PC-3 (cell line): ENCODE results near the gene MYLK. TPM values are rescaled to one million over a fixed set of nuclear protein-coding genes. Genes with fewer than 3 reads are reported as not detected.

ENCODE experiments used
- ATAC-seq: fragments of 200-7000 bp; cut with Tn5 transposase; 2 replicates; pipeline ENCODE4 v1.9.1; 2020; ENCODE audit warnings: mild to moderate bottlenecking, moderate library complexity
- BruUV-seq: library from RNA; stranded (reverse); fragments of 400-500 nt; replicated peaks from 2 replicates; lab custom pipeline; 2021; lab: Mats Ljungman, UMichigan
- CTCF ChIA-PET: fragments of 300-600 bp; sonication (Branson Sonifier 250); formaldehyde crosslinking; loops from one replicate; lab custom pipeline; 2022; ENCODE audit warnings: antibody characterized with exemption; lab: Charles Lee
- POLR2A ChIA-PET: fragments of 300-600 bp; sonication (Branson Sonifier 250); formaldehyde crosslinking; loops from one replicate; lab custom pipeline; 2022; ENCODE audit warnings: antibody characterized with exemption; ENCODE audit not compliant: unreplicated experiment; lab: Charles Lee
- DNase-seq: peaks from one replicate; pipeline ENCODE4 v3.0.0-alpha.2; 2015
- H2AFZ ChIP-seq: fragments of 300-600 bp; sonication (generic); 2 replicates; pipeline ENCODE4 v1.6.0; 2016; ENCODE audit warnings: antibody characterized with exemption, low read length
- H3F3A ChIP-seq: fragments of 300-600 bp; sonication (generic); one replicate; pipeline ENCODE4 v1.6.0; 2017; ENCODE audit warnings: antibody characterized with exemption, low read length, control low read depth, mild to moderate bottlenecking; ENCODE audit not compliant: unreplicated experiment
- H3K27ac ChIP-seq: fragments of 300-600 bp; sonication (generic); 2 replicates; pipeline ENCODE4 v1.5.1; 2016; ENCODE audit warnings: mild to moderate bottlenecking, low read length
- H3K27me3 ChIP-seq: fragments of 300-600 bp; sonication (generic); 2 replicates; pipeline ENCODE4 v1.6.1; 2016; ENCODE audit warnings: low read length, mixed read lengths
- H3K36me3 ChIP-seq: fragments of 300-600 bp; sonication (generic); 2 replicates; pipeline ENCODE4 v1.6.1; 2016; ENCODE audit warnings: low read depth, mixed run types, low read length, mixed read lengths
- H3K4me1 ChIP-seq: fragments of 300-600 bp; sonication (generic); 2 replicates; pipeline ENCODE4 v1.5.1; 2016; ENCODE audit warnings: low read length; ENCODE audit not compliant: insufficient read depth
- H3K4me2 ChIP-seq: fragments of 300-600 bp; sonication (generic); 2 replicates; pipeline ENCODE4 v1.6.0; 2016; ENCODE audit warnings: low read length
- H3K4me3 ChIP-seq: fragments of 300-600 bp; sonication (generic); 2 replicates; pipeline ENCODE4 v1.5.1; 2016; ENCODE audit warnings: mild to moderate bottlenecking, low read length, mixed read lengths
- H3K79me2 ChIP-seq: fragments of 300-600 bp; sonication (generic); 2 replicates; pipeline ENCODE4 v1.6.1; 2017; ENCODE audit warnings: low read length, mixed read lengths
- H3K9ac ChIP-seq: fragments of 300-600 bp; sonication (generic); 2 replicates; pipeline ENCODE4 v1.6.0; 2016; ENCODE audit warnings: mild to moderate bottlenecking, low read length
- H3K9me2 ChIP-seq: fragments of 300-600 bp; sonication (generic); replicated peaks from 2 replicates; pipeline ENCODE4 v1.6.1; 2016; ENCODE audit warnings: mixed run types, low read length, mixed read lengths
- H3K9me3 ChIP-seq: fragments of 300-600 bp; sonication (generic); 2 replicates; pipeline ENCODE4 v1.6.1; 2016; ENCODE audit warnings: low read length, mixed read lengths
- H4K20me1 ChIP-seq: fragments of 300-600 bp; sonication (generic); 2 replicates; pipeline ENCODE4 v1.6.1; 2016; ENCODE audit warnings: low read length, mixed read lengths
- EZH2 ChIP-seq: fragments of 300-600 bp; sonication (generic); IDR thresholded peaks from one replicate; pipeline ENCODE4 v1.6.1; 2017; ENCODE audit warnings: antibody characterized with exemption, mild to moderate bottlenecking, low read length; ENCODE audit not compliant: unreplicated experiment
- EZH2phosphoT487 ChIP-seq: fragments of 300-600 bp; sonication (generic); IDR thresholded peaks from 2 replicates; pipeline ENCODE4 v1.6.1; 2018; ENCODE audit warnings: mild to moderate bottlenecking, antibody characterized with exemption, low read length, borderline replicate concordance
- intact Hi-C: fragments of 100-400 bp; cut with micrococcal nuclease; formaldehyde crosslinking; loops from 2 replicates; pipeline ENCODE4 v1.9.0; 2023
- total RNA-seq: library from RNA; depleted of rRNA; stranded (reverse); fragments of >200 nt; gene quantifications from 2 replicates; pipeline ENCODE4 v1.2.3, GENCODE V29; 2014
- TF ChIP-seq, protein P1 (sequence below): fragments of 300-600 bp; sonication (generic); conservative IDR thresholded peaks from 2 replicates; pipeline ENCODE4 v1.5.1; 2017; ENCODE audit warnings: antibody characterized with exemption, low read depth, mild to moderate bottlenecking, low read length

Gene MYLK
- total RNA-seq, 1 experiment from 2014 or later = 6.9 TPM

GRCh38 chr3:123755085-123755484 lies 129.0 kb downstream of the MYLK start:
- CTCF ChIA-PET = interaction anchor here (0.5 kb wide), 1 partner anchor 127 kb away, joined by 3 read pairs; no protein-coding TSS in a partner anchor
- Histone ChIP-seq H3K9ac (no peak overlapping the region), H3K27me3 (no peaks in the 10 kb centered on the region), H3K79me2 (no peaks in the 10 kb centered on the region), H3K4me2 (no peak overlapping the region), H3K27ac (no peak overlapping the region), H3K4me1 (peaks cover 43% of the 10 kb centered on the region), H3K4me3 (no peak overlapping the region), H2AFZ (no peak overlapping the region), H3K9me2 (no peaks in the 10 kb centered on the region), H3F3A (no peaks in the 10 kb centered on the region), H4K20me1 (no peaks in the 10 kb centered on the region), H3K36me3 (no peaks in the 10 kb centered on the region), H3K9me3 (no peaks in the 10 kb centered on the region)
- no peak for TF ChIP-seq EZH2phosphoT487
- TF ChIP-seq, protein P1, sequence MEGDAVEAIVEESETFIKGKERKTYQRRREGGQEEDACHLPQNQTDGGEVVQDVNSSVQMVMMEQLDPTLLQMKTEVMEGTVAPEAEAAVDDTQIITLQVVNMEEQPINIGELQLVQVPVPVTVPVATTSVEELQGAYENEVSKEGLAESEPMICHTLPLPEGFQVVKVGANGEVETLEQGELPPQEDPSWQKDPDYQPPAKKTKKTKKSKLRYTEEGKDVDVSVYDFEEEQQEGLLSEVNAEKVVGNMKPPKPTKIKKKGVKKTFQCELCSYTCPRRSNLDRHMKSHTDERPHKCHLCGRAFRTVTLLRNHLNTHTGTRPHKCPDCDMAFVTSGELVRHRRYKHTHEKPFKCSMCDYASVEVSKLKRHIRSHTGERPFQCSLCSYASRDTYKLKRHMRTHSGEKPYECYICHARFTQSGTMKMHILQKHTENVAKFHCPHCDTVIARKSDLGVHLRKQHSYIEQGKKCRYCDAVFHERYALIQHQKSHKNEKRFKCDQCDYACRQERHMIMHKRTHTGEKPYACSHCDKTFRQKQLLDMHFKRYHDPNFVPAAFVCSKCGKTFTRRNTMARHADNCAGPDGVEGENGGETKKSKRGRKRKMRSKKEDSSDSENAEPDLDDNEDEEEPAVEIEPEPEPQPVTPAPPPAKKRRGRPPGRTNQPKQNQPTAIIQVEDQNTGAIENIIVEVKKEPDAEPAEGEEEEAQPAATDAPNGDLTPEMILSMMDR = no peak
- TF ChIP-seq EZH2 = no peak
- no TSS peak for BruUV-seq
- POLR2A ChIA-PET = no interaction called here
- DNase-seq (no peak), ATAC-seq (no peak)
- intact Hi-C loops = loop anchor here (5.0 kb wide), 1 partner anchor 127 kb away; the partner anchor contains the start of gene MYLK

DNA sequence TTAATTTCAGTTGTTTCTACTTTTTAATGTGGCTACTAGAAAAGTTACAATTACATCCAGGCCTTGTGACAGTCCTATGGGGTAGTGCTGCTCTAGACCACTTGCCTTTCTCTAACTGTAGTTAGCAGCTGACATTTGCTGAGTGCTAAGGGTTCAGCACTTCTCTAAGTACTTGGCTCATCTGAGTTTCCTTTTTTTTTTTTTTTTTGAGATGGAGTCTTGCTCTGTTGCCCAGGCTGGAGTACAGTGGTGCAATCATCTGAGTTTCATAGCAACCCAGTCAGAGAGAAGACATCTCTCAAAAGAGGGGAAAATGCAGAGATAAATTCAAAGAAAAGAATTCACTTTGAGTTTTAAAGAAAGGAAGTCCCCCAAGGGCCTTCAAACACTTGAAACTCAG lies 130.8 kb downstream of the MYLK start:
- intact Hi-C loops = no loop called here
- no TSS peak for BruUV-seq
- H3K9me3 ChIP-seq = no peaks in the 10 kb centered on the region
- TF ChIP-seq, protein P1 = no peak
- no peak for TF ChIP-seq EZH2phosphoT487
- TF ChIP-seq EZH2 = no peak
- H2AFZ ChIP-seq = no peak overlapping the region
- CTCF ChIA-PET = no interaction called here
- H3K9ac ChIP-seq = no peak overlapping the region
- H3K79me2 ChIP-seq = no peaks in the 10 kb centered on the region
- H3K36me3 ChIP-seq = no peaks in the 10 kb centered on the region
- H3K27ac ChIP-seq = no peak overlapping the region
- DNase-seq (no peak), ATAC-seq (no peak)
- no peaks in the 10 kb centered on the region for H3K9me2 ChIP-seq
- H3K4me3 ChIP-seq = no peak overlapping the region
- no peaks in the 10 kb centered on the region for H3F3A ChIP-seq
- H4K20me1 ChIP-seq = no peaks in the 10 kb centered on the region
- H3K4me2 ChIP-seq = no peak overlapping the region
- no peaks in the 10 kb centered on the region for H3K27me3 ChIP-seq
- POLR2A ChIA-PET = no interaction called here
- H3K4me1 ChIP-seq = peaks cover 46% of the 10 kb centered on the region

DNA sequence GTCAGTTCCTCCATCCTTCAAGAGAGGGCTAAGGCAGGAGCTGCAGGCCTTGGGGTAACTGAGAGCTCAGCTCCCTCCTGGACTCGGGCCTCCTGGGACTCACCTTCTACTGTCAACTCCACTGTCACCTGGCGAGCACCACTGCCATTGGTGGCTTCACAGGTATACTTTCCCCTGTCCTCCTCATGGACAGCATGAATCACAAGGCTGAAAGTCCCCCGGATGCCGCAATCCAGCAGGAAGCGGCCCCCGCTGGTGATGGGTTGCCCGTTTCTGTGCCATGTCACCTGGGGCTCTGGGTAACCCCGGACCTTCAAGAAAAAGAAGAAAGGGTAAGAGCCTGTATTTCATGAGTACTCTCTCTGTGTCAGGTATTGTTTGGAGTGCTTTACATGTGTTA lies 131.9 kb downstream of the MYLK start:
- intact Hi-C loops = no loop called here
- TF ChIP-seq EZH2phosphoT487 (no peak), EZH2 (no peak)
- TF ChIP-seq, protein P1 = no peak
- no peak overlapping the region for H3K9ac ChIP-seq

More for the DNA sequence above, 131.9 kb downstream of the MYLK start:
- Histone ChIP-seq H3K4me1 (peaks cover 36% of the 10 kb centered on the region), H3F3A (no peaks in the 10 kb centered on the region), H3K27ac (no peak overlapping the region), H4K20me1 (no peaks in the 10 kb centered on the region), H3K79me2 (no peaks in the 10 kb centered on the region), H2AFZ (no peak overlapping the region), H3K36me3 (no peaks in the 10 kb centered on the region), H3K27me3 (no peaks in the 10 kb centered on the region), H3K4me3 (no peak overlapping the region), H3K9me3 (no peaks in the 10 kb centered on the region), H3K9me2 (no peaks in the 10 kb centered on the region), H3K4me2 (no peak overlapping the region)
- ATAC-seq = no peak
- BruUV-seq = no TSS peak
- DNase-seq = no peak
- CTCF ChIA-PET = no interaction called here
- POLR2A ChIA-PET = no interaction called here
